GM12878 (cell line): ENCODE results near the gene C6orf62. TPM values are rescaled to one million over a fixed set of nuclear protein-coding genes. Genes with fewer than 3 reads are reported as not detected.

Experiments used
- ATAC-seq: fragments of 200-7000 bp; cut with Tn5 transposase; 3 replicates; pipeline ENCODE4 v1.9.1; 2020; ENCODE audit warnings: mild to moderate bottlenecking, moderate library complexity
- BruUV-seq: library from RNA; stranded (reverse); fragments of 400-500 nt; replicated peaks from 2 replicates; lab custom pipeline; 2021; lab: Mats Ljungman, UMichigan
- CTCF ChIA-PET: fragments of 300-600 bp; sonication (Branson Sonifier 250); formaldehyde crosslinking; extraction: SDS; loops from one replicate; lab custom pipeline; 2021; ENCODE audit warnings: inconsistent platforms; lab: Yijun Ruan, JAX
- POLR2A ChIA-PET: fragments of 350-600 bp; formaldehyde crosslinking; extraction: SDS; loops from one replicate; lab custom pipeline; 2021; ENCODE audit warnings: inconsistent platforms; lab: Charles Lee
- RAD21 ChIA-PET: fragments of 300-600 bp; sonication (Branson Sonifier 250); formaldehyde crosslinking; loops from one replicate; lab custom pipeline; 2023; ENCODE audit warnings: antibody characterized with exemption; ENCODE audit not compliant: unreplicated experiment; lab: Charles Lee
- SMC1A ChIA-PET: fragments of 300-600 bp; sonication (Branson Sonifier 250); formaldehyde crosslinking; loops from one replicate; lab custom pipeline; 2023; ENCODE audit not compliant: unreplicated experiment, uncharacterized antibody; lab: Charles Lee
- DNase-seq: peaks from one replicate; pipeline ENCODE4 v3.0.0-alpha.2; 2011; ENCODE audit warnings: low read depth, low spot score
- FAIRE-seq: peaks from 3 replicates; lab custom pipeline; 2011; peaks lifted over from hg19 to GRCh38; lab: Jason Lieb, UNC
- H2AFZ ChIP-seq: 2 replicates; pipeline ENCODE4 v1.6.0; 2011; ENCODE audit warnings: low read depth, low read length, control low read depth; ENCODE audit not compliant: control insufficient read depth
- H3K27ac ChIP-seq: 2 replicates; pipeline ENCODE4 v1.5.1; 2011; ENCODE audit warnings: control low read depth; ENCODE audit not compliant: control insufficient read depth, insufficient read depth
- H3K27me3 ChIP-seq, 2 experiments: replicated peaks in 1 of 2; 2 replicates each; pipeline versions ENCODE4 v1.6.0 to v1.6.1; 2011; ENCODE audit warnings: low read length in 1 of 2; ENCODE audit not compliant: control insufficient read depth in 2 of 2, insufficient read depth in 2 of 2
- H3K36me3 ChIP-seq, 2 experiments: 2 replicates each; pipeline ENCODE4 v1.5.1; 2011; ENCODE audit warnings: low read length in 1 of 2; ENCODE audit not compliant: control insufficient read depth in 2 of 2, insufficient read depth in 2 of 2
- H3K4me1 ChIP-seq: 2 replicates; pipeline ENCODE4 v1.6.1; 2011; ENCODE audit warnings: mild to moderate bottlenecking, low read length, moderate library complexity, mixed read lengths; ENCODE audit not compliant: control insufficient read depth, insufficient read depth
- H3K4me2 ChIP-seq: 2 replicates; pipeline ENCODE4 v1.6.0; 2011; ENCODE audit warnings: control low read depth; ENCODE audit not compliant: control insufficient read depth, insufficient read depth
- H3K4me3 ChIP-seq: fragments of 200-600 bp; sonication (generic); 2 replicates; pipeline ENCODE4 v1.5.1; 2016
- H3K79me2 ChIP-seq: 2 replicates; pipeline ENCODE4 v1.6.0; 2011; ENCODE audit warnings: low read length; ENCODE audit not compliant: control insufficient read depth, insufficient read depth
- H3K9ac ChIP-seq: 2 replicates; pipeline ENCODE4 v1.8.0; 2011; ENCODE audit warnings: low read length, control low read depth, mixed read lengths; ENCODE audit not compliant: control insufficient read depth, insufficient read depth
- H3K9me3 ChIP-seq: replicated peaks from 3 replicates; pipeline ENCODE4 v1.5.1; 2011; ENCODE audit warnings: mild to moderate bottlenecking, low read length; ENCODE audit not compliant: control insufficient read depth, insufficient read depth
- H4K20me1 ChIP-seq: 2 replicates; pipeline ENCODE4 v1.6.0; 2011; ENCODE audit not compliant: control insufficient read depth, insufficient read depth
- ATF2 ChIP-seq: IDR thresholded peaks from 2 replicates; pipeline ENCODE4 v1.6.1; 2012; ENCODE audit warnings: low read length, inconsistent platforms
- CREB1 ChIP-seq: IDR thresholded peaks from 2 replicates; pipeline ENCODE4 v1.6.1; 2012; ENCODE audit warnings: low read depth, mild to moderate bottlenecking, inconsistent platforms
- POU2F2 ChIP-seq: IDR thresholded peaks from 3 replicates; pipeline ENCODE4 v1.6.1; 2011; ENCODE audit warnings: low read depth, mild to moderate bottlenecking, low read length, borderline replicate concordance
- SKIL ChIP-seq: fragments of 450-650 bp; IDR thresholded peaks from 2 replicates; pipeline ENCODE4 v1.6.1; 2017; ENCODE audit warnings: mild to moderate bottlenecking, low read depth, inconsistent platforms; ENCODE audit not compliant: poor library complexity, severe bottlenecking
- WGBS: methylation state at CpG from one replicate; pipeline ENCODE4 v1.1.6; 2016; ENCODE audit warnings: low lambda C conversion rate; ENCODE audit not compliant: insufficient replicate concordance, insufficient coverage; ENCODE audit errors: missing lambda C conversion rate; 5-methylcytosine and 5-hydroxymethylcytosine counted together
- in situ Hi-C: fragments of 300-500 bp; cut with MboI; formaldehyde crosslinking; loops from 9 replicates; pipeline ENCODE4 v1.14.3; 2018; ENCODE audit warnings: mixed read lengths
- intact Hi-C: fragments of 100-400 bp; cut with micrococcal nuclease; formaldehyde crosslinking; loops from one replicate; pipeline ENCODE4 v1.14.2; 2022; ENCODE audit not compliant: unreplicated experiment
- polyA plus RNA-seq, 11 experiments: library from polyadenylated mRNA; depleted of rRNA in 4 of 11; unstranded in 6 of 11; stranded (reverse) in 5 of 11; fragments of >200 nt; fragmentation: Nextera tagmentation in 4 of 11; fragmentation: Illumina TruSeq in 1 of 11; extraction: Ambion mirVana in 4 of 11; extraction: Trizol in 1 of 11; gene quantifications; 1 replicate in 1 of 11; 2 replicates in 10 of 11; pipeline versions ENCODE4 v1.2.1 to v1.2.3, GENCODE V29; 2011 to 2016; ENCODE audit warnings: inconsistent platforms in 2 of 11, missing spikeins in 2 of 11, low read depth in 1 of 11
- total RNA-seq, 4 experiments: library from RNA; depleted of rRNA in 3 of 4; stranded (reverse); fragments of >200 nt in 3 of 4; fragmentation: Illumina TruSeq in 1 of 4; extraction: Trizol in 1 of 4; gene quantifications; 2 replicates each; pipeline versions ENCODE4 v1.2.1 to v1.2.3, GENCODE V29; 2013 to 2021
- TF ChIP-seq, protein P1 (sequence below): fragments of 450-650 bp; formaldehyde crosslinking; IDR thresholded peaks from 2 replicates; pipeline ENCODE4 v1.5.0; 2022; ENCODE audit warnings: mild to moderate bottlenecking, missing genetic modification characterization

Gene C6orf62
- total and polyA plus RNA-seq, 10 of the 15 experiments (the other 5 are each of a cell fraction or from before 2014, with no cell fraction given): 55.6 to 565 (median 126) TPM

GRCh38 chr6:24660105-24660504, 58.8 kb downstream of the C6orf62 start:
- SMC1A ChIA-PET: no interaction called here
- BruUV-seq: no TSS peak
- Histone ChIP-seq H3K27me3 (no peaks in the 10 kb centered on the region), H3K27ac (no peak overlapping the region), H4K20me1 (no peaks in the 10 kb centered on the region), H3K79me2 (peaks cover 12% of the 10 kb centered on the region), H3K4me1 (peaks cover 1% of the 10 kb centered on the region; the same call in 1 of the 2 replicates), H3K9me3 (no peaks in the 10 kb centered on the region), H3K4me3 (no peak overlapping the region), H2AFZ (no peak overlapping the region), H3K4me2 (no peak overlapping the region), H3K9ac (no peak overlapping the region), H3K36me3 (peaks cover 0 to 19% of the 10 kb centered on the region in 2 experiments; a peak in 3 of 4 replicates)
- TF ChIP-seq ATF2 (no peak), POU2F2 (no peak), CREB1 (no peak), SKIL (no peak)
- TF ChIP-seq, protein P1, sequence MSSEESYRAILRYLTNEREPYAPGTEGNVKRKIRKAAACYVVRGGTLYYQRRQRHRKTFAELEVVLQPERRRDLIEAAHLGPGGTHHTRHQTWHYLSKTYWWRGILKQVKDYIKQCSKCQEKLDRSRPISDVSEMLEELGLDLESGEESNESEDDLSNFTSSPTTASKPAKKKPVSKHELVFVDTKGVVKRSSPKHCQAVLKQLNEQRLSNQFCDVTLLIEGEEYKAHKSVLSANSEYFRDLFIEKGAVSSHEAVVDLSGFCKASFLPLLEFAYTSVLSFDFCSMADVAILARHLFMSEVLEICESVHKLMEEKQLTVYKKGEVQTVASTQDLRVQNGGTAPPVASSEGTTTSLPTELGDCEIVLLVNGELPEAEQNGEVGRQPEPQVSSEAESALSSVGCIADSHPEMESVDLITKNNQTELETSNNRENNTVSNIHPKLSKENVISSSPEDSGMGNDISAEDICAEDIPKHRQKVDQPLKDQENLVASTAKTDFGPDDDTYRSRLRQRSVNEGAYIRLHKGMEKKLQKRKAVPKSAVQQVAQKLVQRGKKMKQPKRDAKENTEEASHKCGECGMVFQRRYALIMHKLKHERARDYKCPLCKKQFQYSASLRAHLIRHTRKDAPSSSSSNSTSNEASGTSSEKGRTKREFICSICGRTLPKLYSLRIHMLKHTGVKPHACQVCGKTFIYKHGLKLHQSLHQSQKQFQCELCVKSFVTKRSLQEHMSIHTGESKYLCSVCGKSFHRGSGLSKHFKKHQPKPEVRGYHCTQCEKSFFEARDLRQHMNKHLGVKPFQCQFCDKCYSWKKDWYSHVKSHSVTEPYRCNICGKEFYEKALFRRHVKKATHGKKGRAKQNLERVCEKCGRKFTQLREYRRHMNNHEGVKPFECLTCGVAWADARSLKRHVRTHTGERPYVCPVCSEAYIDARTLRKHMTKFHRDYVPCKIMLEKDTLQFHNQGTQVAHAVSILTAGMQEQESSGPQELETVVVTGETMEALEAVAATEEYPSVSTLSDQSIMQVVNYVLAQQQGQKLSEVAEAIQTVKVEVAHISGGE (CRISPR knock-in tag): no peak
- CTCF ChIA-PET: no interaction called here
- intact Hi-C loops: no loop called here
- in situ Hi-C loops: no loop called here
- WGBS: 100% methylated on average over 2 of the region's 2 CpGs
- POLR2A ChIA-PET: no interaction called here
- FAIRE-seq (no peak), DNase-seq (no peak), ATAC-seq (no peak)
- RAD21 ChIA-PET: no interaction called here
